Effector CD4-positive, alpha-beta T cell (primary cell): ENCODE measurements around the gene SYCE1L.
"Not testable (repeated sequence)": the region's sequence is repeated elsewhere in the genome, so short reads cannot be mapped to it uniquely, and the experiment has no call there.

Experiments used
- DNase-seq: peaks from one replicate; pipeline ENCODE4 v3.0.0-alpha.2; 2020
- total RNA-seq: gene quantifications from one replicate; lab custom pipeline; 2026; lab: John Stamatoyannopoulos, UW

The SYCE1L gene, protein sequence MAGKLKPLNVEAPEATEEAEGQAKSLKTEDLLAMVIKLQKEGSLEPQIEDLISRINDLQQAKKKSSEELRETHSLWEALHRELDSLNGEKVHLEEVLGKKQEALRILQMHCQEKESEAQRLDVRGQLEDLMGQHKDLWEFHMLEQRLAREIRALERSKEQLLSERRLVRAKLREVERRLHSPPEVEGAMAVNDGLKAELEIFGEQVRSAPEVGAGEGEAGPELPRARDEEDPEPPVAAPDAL
- 1.1 reads per million for total RNA-seq

DNA sequence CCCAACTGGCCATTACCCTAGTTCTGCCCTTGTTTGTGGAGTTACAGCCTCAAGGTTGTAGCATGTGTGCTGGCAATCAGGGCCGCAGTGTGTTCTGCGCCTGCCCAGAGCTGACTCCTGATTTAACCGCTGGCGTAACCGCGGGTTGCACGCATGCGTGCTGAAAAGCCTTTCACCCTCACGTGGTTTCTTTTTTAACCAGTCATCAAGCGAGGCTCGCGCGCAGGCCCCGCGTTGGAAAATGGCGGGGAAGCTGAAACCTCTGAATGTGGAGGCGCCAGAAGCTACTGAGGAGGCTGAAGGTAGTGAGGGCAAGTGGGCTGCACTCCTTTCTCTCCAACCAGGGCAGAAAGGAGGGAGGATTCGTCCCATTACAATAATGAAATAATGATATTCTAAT lies at the start of gene SYCE1L:
Gene SYCE1L, plus strand, starts transcription at position 198 of the 400 bp plus-strand sequence. Its CDS starts 44 bp downstream, at position 242.
- DNase-seq = no peak

DNA sequence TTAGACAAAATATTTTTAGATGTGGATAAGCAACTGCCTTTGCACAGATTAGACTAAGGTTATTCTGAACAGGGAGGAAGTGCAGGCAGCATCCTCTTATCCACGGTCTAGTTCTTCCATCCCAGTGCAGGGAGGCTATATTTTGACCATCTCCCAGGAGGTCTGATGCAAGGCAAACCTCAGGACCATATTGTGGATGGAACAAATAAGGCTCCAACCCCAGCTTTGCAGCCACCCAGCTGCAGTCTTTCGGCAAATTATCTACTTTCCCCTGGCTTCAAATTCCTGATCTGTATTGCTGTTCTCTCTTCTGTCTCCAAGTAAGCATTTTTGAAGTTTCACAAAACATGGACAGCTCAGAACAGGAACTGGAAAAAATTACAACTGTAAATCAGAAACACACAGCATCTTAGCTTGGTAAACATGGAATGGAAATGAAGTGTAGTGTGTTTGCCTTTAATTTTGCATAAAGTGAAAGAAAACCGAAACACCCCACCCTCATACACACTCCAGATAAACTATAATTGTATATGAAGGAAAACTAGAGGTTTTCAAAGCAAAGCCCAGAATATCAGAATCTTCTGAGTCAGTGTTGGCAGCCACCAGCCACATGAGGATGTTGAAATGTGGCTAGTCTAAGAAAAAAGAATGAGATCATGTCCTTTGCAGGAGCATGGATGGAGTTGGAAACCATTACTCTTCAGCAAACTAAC lies 41.7 kb upstream of the SYCE1L start:
- no peak for DNase-seq

DNA sequence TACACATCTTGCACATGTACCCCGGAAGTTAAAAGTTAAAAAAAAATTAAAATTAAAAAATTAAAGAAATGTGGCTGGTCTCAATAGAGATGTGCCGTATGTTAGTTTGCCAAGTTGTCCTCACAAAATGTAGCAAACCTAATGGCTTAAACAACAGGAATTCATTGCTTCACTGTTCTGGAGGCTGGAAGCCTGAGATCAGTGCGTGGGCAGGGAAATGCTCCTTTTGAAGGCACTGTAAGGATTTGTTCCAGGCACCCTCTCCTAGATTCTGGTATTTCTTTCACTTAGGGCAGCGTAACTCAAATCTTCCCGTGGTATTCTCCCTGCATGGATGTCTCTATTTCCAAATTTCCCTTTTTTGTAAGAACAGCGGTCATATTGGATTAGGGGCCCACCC lies 40.9 kb upstream of the SYCE1L start:
- no peak for DNase-seq

DNA sequence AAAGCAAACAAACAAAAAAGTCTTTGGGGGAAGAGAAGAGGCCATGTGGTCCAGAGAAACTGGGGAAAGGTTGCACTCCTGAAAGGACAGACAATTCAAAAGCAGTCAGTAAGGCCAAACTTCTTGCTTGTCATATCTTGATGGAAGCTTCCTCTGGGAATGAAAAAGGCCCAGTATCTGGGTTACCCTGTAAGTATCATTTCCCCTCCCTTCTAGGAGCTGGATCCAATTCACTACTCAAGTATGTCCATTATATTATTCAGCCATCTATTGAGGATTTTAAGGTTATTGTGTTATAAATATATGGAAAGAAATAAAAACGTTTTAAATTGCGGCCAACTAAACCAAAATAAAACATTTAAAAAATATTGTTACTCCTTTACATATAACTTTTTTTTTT lies 34.2 kb upstream of the SYCE1L start:
- no peak for DNase-seq

DNA sequence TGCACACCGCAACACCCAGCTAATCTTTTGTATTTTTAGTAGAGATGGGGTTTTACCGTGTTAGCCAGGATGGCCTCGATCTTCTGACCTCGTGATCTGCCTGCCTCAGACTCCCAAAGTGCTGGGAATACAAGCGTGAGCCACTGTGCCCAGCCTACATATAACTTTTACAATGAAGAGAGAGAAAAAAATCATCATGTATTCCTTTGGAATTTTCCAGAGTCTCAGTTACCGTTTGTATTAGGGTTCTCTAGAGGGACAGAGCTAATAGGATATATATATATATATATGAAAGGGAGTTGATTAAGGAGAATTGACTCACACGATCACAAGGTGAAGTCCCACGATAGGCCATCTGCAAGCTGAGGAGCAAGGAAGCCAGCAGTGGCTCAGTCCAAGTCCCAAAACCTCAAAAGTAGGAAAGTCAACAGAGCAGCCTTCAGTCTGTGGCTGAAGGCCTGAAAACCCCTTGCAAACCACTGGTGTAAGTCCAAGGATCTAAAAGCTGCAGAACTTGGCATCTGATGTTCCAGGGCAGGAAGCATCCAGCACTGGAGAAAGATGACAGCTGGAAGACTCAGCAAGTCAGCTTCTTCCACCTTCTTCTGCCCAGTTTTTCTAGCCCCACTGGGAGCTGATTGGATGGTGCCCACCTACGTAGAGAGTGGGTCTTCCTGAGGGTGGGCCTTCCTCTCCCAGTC lies 33.5 kb upstream of the SYCE1L start:
- not testable (repeated sequence) for DNase-seq

DNA sequence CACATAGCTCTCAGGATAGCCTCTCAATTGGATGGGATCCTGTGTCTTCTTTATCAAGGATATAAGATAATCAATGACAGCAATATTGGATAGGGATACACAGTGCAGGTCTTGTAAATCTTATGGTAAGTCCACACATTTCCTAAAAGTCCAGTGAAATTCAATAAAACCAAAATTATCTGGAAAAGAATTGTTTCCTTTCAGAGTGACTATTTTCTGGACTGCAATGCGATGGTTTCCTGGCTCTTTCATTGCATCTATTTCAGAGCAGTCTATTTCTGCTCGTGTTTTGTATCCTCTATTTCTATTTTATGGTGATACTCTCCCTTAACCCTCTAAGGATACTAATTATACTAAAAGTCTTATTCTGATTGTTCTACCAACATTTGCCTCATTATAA lies 32.5 kb upstream of the SYCE1L start:
- no peak for DNase-seq

DNA sequence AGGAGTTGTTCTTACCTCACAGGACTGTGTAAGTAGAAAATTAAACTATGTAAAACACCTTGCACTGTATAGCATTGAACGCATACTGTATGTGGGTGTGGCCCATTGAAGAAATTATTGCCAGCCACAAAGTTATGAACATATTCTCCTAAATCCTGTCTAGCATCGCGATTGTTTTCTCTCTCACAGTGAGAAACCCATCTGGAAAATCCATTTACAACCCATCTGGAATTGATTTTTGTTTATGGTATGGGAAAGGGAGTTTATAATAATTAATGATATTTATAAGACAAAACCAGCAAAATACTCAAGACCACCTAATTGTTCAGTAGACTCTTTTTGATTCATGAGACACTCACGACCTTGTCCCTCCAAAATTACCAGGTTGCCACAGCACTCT lies 30.3 kb upstream of the SYCE1L start:
- DNase-seq = no peak

DNA sequence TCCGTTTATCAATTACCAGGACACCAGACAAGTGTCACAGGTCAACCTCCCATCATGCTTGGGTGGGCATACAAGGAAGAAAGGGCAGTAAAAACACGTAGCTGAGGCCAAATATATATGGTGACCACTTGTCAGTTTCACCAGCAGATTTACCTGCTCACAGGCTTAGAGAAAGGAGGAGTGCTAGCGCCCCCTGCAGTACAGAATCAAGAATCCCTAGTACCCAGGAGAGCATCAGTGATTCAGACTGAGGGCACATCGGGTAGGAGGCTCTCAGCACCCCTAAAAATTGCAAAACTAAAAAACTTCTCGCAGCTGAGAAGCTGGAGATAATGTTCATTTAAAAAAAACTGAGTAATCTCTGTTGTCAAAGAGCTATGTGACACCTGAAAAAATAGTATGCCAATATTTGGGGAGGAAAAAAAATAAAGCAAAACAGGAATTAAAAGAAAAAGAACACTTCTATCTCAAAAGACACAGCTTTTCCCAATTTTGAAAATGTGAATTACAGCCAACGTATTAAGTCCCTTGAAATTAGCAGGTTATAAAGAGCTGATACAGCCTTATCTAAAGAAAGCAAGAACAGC lies 29.5 kb upstream of the SYCE1L start:
- peak; percentile 13 for DNase-seq

DNA sequence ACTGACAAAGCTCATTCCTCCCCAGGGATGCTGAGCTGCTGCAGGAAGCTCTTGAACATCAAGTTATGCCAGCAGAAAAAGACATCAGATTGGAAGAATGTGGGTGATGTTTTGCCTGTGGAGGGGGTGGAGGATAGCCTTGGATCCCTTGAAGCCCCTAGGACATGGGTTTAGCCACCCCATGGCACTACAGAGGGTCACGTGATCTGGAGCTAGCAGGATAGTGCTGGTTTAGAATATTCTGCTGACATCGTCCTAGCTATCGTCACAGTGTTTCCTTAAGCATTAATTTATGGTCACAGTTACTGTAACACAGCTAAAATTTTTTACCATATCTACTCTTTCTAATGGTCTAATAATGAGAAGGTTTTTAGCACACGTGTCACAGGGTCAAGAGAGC lies 28.4 kb upstream of the SYCE1L start:
- no peak for DNase-seq

DNA sequence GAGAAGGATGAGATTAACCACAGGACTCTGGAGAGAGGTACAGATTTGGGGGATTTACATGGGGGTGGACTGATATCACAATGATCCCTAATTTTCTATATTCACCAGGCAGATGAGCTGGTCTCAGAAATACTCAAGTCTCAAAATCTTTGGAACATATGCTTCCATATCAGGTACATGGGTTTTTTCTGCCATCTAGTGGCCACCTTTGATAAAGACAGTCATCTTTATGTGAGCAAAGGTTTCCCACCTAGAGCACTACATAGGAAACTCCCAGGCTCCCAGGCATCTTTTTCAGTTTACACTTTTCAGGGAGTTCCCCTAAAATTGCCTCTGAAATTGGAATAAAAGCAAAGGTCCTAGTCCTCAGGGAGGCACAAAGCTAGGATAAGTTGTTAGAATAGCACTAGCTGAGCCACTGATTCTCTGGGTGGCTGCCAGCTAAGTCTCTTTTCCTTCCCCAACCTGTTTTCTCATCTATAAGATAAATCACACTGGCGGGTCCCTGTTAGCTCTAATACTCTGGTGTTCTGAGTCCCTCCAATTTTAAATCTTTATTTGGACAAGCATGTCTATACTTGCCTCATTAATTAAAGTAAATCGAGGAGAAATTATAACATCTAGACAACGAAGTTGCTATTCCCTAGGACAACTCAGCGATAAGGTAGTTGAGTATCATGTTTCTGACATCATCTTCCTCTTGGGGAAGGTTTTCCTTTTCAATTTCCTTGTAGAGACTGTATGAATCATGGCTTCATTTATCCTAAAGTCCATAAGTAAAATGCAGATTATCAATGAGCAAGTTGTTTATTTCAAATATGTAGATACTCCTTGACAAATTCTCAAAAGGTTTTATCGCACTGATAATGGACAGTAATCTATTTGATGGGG lies 27.2 kb upstream of the SYCE1L start:
- DNase-seq = peak; percentile 24

DNA sequence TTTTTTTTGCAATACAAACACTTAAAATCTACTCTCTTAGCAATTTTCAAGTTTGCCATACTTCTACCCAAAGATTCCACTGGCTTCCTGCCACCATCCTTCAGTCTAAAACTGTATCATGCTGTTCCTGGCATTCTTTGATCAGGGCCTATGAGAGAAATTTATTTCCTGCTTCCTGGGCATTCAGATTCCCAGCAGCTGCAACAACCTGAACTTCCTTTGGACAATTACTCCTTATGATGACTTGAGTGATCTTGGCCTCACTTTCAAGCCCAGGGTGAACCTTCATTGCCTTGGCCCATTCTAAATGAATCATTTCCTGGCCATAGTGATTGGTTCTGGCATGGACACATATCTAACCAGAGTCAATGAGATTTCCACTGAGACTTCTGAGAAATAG lies 26.3 kb upstream of the SYCE1L start:
- DNase-seq = no peak

DNA sequence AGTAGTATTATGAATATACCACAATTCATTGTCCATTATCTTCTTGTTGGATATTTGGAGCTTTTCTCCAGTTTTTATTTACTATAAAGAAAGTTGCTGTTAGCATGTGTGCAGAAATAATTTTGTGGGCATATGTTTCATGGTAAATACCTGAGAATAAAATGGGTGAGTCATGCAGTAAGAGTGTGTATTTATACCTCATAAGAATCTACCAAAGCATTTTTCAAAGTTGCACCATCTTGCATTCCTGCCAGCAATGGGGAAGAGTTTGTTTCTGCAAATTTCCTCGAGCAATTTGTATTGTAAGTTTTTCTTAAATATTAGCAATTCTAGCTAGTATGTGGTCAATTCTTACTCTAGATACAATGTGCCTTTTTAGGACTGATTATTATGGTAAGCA lies 16.1 kb upstream of the SYCE1L start:
- DNase-seq = no peak

DNA sequence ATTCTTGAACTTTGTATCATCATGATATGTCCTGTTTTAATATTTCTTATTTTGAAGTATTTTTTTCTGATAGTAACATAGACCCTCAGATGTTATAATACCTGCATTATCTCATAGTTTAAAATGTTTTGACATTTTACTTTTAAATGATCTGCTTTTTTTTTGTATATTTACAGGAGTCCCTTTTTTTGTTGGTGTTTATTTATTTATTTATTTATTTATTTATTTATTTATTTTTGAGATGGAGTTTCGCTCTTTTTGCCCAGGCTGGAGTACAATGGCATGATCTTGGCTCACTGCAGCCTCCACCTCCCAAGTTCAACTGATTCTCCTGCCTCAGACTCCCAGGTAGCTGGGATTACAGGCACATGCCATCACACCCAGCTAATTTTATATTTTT lies 12.9 kb upstream of the SYCE1L start:
- DNase-seq = not testable (repeated sequence)

DNA sequence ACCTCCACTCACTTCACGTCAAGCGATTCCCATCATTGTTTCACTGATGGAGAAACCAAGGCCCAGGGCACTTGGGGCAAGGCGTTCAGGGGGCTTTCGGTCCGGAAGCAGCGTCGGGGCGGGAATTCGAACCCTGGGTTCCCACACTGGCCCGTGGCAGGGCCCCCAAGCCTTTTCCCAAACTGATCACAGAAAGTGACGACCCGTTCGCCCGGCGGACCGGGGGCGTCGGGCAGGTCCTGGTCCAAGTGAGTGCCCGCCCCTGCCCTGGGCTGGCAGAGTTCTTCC lies 9.1 kb upstream of the SYCE1L start:
- no peak for DNase-seq

DNA sequence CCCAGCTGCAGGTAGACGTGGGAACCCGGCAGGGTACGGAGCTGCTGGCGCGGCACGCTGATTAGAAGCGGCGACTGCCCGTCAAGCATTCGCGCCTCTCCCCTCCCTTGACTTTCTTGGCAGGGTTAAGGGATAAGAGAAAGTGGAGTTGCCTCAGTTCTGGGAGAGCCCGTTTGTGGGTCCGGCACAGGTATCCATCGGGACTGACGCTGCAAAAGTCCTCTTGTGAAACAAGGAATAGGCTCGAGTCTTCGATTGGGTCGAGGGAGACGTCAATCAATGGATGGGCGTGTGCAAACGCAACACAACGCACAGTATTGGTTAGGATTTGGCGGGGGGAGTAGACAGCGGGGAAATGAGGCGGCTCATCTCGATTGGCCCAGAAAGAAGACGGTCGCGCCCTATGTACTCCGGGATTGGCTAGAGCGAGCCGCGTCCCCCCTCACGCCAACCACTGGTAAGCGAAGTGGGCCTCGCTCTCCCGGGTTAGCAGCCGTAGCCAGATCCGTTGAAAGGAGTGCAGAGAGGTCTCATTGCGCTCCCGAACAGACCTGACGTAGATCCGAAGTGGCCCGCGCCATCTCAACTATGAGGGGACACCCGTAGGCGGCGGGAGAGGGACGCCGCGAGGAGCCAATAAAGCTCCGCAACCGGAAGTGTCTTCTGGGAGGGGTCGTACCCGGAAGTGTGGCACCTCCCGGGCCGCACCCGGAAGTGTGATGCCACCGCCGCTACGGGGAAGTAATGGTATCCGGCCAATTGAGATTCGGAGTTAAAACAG lies 8.5 kb upstream of the SYCE1L start, which contains the start of gene MON1B:
Gene MON1B, plus strand, starts transcription at position 713 of the 781 bp plus-strand sequence. CDS start 296 bp downstream, outside the sequence.
- peak; percentile 94 for DNase-seq

DNA sequence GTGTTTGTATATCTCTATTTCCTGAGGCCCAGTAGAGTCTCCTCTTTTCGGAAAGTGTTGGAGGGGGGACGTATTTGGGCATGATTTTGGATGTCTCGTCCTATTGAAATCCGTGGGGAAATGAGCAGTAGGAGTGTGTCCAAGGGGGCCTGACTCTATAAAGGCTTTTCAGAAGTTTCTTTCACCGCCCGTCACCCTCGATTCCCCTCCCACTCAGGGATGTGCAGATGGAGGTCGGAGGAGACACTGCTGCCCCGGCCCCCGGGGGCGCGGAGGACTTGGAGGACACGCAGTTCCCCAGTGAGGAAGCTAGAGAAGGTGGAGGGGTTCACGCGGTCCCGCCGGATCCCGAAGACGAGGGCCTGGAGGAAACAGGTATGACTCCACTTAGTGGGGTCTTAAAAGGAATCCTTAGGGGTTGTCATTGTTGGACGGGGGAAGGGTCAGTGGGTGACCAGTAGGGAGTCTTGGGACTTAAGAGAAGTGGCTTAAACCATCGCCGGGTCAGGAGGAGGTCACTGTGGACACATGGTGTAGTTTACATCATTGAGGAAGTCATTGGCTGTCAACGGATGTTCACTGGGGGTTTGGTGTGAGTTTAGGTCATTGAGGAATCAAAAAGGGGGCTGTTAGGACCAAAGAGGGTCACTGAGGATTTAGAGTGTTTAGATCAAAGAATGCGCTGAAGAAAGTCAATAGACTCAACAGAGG lies 7.8 kb upstream of the SYCE1L start:
- DNase-seq = peak; percentile 26

DNA sequence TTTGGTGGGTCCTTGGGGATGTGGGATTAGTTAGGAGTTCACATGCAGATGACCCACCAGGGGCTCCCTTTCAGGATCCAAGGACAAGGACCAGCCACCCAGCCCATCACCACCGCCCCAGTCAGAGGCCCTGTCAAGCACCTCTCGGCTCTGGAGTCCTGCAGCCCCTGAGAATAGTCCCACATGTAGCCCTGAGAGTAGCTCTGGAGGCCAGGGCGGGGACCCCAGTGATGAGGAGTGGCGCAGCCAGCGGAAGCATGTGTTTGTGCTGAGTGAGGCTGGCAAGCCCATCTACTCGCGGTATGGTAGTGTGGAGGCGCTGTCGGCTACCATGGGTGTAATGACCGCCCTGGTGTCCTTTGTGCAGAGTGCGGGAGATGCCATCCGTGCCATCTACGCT lies 5.8 kb upstream of the SYCE1L start:
- no peak for DNase-seq

DNA sequence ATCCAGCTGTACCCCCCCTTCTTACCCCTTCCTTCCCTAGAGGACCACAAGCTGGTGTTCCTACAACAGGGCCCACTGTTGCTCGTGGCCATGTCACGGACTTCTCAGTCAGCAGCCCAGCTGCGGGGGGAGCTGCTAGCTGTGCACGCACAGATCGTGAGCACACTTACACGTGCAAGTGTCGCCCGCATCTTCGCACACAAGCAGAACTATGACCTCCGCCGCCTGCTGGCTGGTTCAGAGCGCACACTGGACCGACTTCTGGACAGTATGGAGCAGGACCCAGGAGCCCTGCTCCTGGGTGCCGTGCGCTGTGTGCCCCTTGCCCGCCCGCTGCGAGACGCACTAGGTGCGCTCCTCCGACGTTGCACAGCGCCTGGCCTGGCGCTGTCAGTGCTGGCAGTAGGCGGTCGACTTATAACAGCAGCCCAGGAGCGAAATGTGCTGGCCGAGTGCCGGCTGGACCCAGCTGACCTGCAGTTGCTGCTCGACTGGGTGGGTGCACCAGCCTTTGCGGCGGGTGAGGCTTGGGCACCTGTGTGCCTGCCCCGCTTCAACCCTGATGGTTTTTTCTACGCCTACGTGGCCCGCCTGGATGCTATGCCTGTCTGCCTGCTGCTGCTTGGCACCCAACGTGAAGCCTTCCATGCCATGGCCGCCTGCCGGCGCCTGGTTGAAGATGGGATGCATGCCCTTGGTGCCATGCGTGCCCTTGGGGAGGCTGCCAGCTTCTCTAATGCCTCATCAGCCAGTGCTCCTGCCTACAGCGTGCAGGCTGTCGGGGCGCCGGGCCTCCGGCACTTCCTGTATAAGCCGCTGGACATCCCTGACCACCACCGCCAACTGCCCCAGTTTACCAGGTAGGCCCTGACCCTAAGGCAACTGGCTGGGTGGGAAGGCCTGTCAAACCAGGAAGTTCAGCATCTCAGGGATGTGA lies 4.6 kb upstream of the SYCE1L start:
- DNase-seq = no peak

DNA sequence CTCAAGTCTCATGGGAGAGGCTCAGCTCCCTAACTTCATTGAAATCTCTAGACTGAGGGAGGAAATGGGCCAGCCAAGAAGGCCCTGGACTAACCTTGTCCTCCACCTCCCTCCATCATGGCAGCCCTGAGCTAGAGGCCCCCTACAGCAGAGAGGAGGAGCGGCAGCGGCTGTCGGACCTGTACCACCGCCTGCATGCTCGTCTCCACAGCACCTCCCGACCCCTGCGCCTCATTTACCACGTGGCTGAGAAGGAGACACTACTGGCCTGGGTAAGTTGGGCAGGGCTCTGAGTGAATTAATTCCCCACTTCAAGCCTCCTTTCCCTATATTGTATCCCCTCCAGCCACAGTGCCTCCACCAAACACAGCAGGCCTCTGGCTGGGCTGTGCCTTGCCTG lies 3.8 kb upstream of the SYCE1L start:
- no peak for DNase-seq

DNA sequence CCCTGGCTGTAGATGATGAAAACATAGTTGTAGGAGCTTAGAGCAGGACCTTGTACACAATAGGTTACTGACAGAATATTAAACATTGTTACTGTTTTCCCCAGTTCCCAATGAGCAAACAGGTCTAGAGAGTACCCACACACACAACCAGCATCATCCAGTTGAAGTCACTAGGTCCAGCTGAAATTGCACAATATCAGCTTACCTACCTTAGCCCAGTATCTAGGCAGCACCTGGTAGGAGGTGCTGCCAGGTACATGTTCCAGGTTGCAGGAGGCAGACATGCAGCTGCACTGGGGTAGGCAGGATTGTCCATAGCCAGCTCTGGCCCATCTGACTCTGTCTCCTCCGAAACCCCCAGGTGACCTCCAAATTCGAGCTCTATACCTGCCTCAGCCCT lies 1.5 kb upstream of the SYCE1L start:
- DNase-seq = no peak
